ENCODE measurements around the gene SETX.
A peak's percentile ranks its signal among the peaks of the same experiment; 100 is the strongest.

Gene SETX

GRCh38 chr9:132351404-132352045 lies 3.3 kb downstream of the SETX start:
- H3K4me2 ChIP-seq (ENCODE audit: low read depth, low read length, poor library complexity, severe bottlenecking): peak overlapping the region; percentile 98
- H3F3A ChIP-seq (ENCODE audit: insufficient read depth): peaks cover 36% of the 10 kb centered on the region
- no peaks in the 10 kb centered on the region for H4K20me1 ChIP-seq (ENCODE audit: low read depth, low read length)
- H2AFZ ChIP-seq (ENCODE audit: low read depth, low read length, severe bottlenecking): no peak overlapping the region
- TF ChIP-seq CTCF (IDR thresholded peaks at IDR 0.05; ENCODE audit: insufficient read depth, low read length, poor library complexity, severe bottlenecking) (no peak), EZH2phosphoT487 (conservative IDR thresholded peaks at IDR 0.05; ENCODE audit: low read length) (no peak)
- H3K9ac ChIP-seq (ENCODE audit: low read length): peak overlapping the region; percentile 99
- H3K9me2 ChIP-seq (replicated peaks; ENCODE audit: insufficient read depth, low read length): no peaks in the 10 kb centered on the region
- H3K4me3 ChIP-seq (ENCODE audit: insufficient read depth, low read length, poor library complexity, severe bottlenecking): peak overlapping the region; percentile 49
- peaks cover 71% of the 10 kb centered on the region for H3K79me2 ChIP-seq (ENCODE audit: insufficient read depth, low read length)
- no peaks in the 10 kb centered on the region for H3K27me3 ChIP-seq (ENCODE audit: low read length)
- peaks cover 38% of the 10 kb centered on the region for H3K36me3 ChIP-seq (ENCODE audit: low read length)
- no peaks in the 10 kb centered on the region for H3K9me3 ChIP-seq (ENCODE audit: insufficient read depth, low read length)
- H3K27ac ChIP-seq (ENCODE audit: low read depth, low read length): peak overlapping the region; percentile 92

- H3K27ac ChIP-seq (ENCODE audit: low read depth, low read length): peak overlapping the region; percentile 92
- H3K4me3 ChIP-seq (ENCODE audit: insufficient read depth, low read length, poor library complexity, severe bottlenecking): peak overlapping the region; percentile 49
- peaks cover 44% of the 10 kb centered on the region for H3K36me3 ChIP-seq (ENCODE audit: low read length)
- TF ChIP-seq CTCF (IDR thresholded peaks at IDR 0.05; ENCODE audit: insufficient read depth, low read length, poor library complexity, severe bottlenecking) (no peak), EZH2phosphoT487 (conservative IDR thresholded peaks at IDR 0.05; ENCODE audit: low read length) (no peak)
- no peak overlapping the region for H2AFZ ChIP-seq (ENCODE audit: low read depth, low read length, severe bottlenecking)
- peak overlapping the region; percentile 98 for H3K4me2 ChIP-seq (ENCODE audit: low read depth, low read length, poor library complexity, severe bottlenecking)
- no peaks in the 10 kb centered on the region for H3K9me3 ChIP-seq (ENCODE audit: insufficient read depth, low read length)
- H3K9me2 ChIP-seq (replicated peaks; ENCODE audit: insufficient read depth, low read length): no peaks in the 10 kb centered on the region
- peaks cover 34% of the 10 kb centered on the region for H3F3A ChIP-seq (ENCODE audit: insufficient read depth)
- H3K27me3 ChIP-seq (ENCODE audit: low read length): no peaks in the 10 kb centered on the region
- peaks cover 73% of the 10 kb centered on the region for H3K79me2 ChIP-seq (ENCODE audit: insufficient read depth, low read length)
- no peaks in the 10 kb centered on the region for H4K20me1 ChIP-seq (ENCODE audit: low read depth, low read length)
- peak overlapping the region; percentile 99 for H3K9ac ChIP-seq (ENCODE audit: low read length)
These were observed 3.9 kb downstream of the SETX start for GRCh38 chr9:132350861-132351315.

GRCh38 chr9:132348676-132349075 lies 6.1 kb downstream of the SETX start:
- Histone ChIP-seq H3K36me3 (ENCODE audit: low read length) (peaks cover 61% of the 10 kb centered on the region), H3K79me2 (ENCODE audit: insufficient read depth, low read length) (peaks cover 68% of the 10 kb centered on the region)

More at GRCh38 chr9:132348676-132349075, 6.1 kb downstream of the SETX start:
- Histone ChIP-seq H3F3A (ENCODE audit: insufficient read depth) (peaks cover 30% of the 10 kb centered on the region), H3K27me3 (ENCODE audit: low read length) (no peaks in the 10 kb centered on the region), H3K4me2 (ENCODE audit: low read depth, low read length, poor library complexity, severe bottlenecking) (no peak overlapping the region), H3K9me2 (replicated peaks; ENCODE audit: insufficient read depth, low read length) (no peaks in the 10 kb centered on the region), H2AFZ (ENCODE audit: low read depth, low read length, severe bottlenecking) (no peak overlapping the region), H4K20me1 (ENCODE audit: low read depth, low read length) (no peaks in the 10 kb centered on the region), H3K9me3 (ENCODE audit: insufficient read depth, low read length) (no peaks in the 10 kb centered on the region), H3K27ac (ENCODE audit: low read depth, low read length) (no peak overlapping the region), H3K9ac (ENCODE audit: low read length) (no peak overlapping the region), H3K4me3 (ENCODE audit: insufficient read depth, low read length, poor library complexity, severe bottlenecking) (no peak overlapping the region)
- TF ChIP-seq EZH2phosphoT487 (conservative IDR thresholded peaks at IDR 0.05; ENCODE audit: low read length) (no peak), CTCF (IDR thresholded peaks at IDR 0.05; ENCODE audit: insufficient read depth, low read length, poor library complexity, severe bottlenecking) (no peak)

All from SU-DHL-6 (cell line).